Measurements from ENCODE around the gene ZNF24.

GRCh38 chr18:35337286-35337685 lies 6.9 kb downstream of the ZNF24 start:
- TF ChIP-seq, protein P1, sequence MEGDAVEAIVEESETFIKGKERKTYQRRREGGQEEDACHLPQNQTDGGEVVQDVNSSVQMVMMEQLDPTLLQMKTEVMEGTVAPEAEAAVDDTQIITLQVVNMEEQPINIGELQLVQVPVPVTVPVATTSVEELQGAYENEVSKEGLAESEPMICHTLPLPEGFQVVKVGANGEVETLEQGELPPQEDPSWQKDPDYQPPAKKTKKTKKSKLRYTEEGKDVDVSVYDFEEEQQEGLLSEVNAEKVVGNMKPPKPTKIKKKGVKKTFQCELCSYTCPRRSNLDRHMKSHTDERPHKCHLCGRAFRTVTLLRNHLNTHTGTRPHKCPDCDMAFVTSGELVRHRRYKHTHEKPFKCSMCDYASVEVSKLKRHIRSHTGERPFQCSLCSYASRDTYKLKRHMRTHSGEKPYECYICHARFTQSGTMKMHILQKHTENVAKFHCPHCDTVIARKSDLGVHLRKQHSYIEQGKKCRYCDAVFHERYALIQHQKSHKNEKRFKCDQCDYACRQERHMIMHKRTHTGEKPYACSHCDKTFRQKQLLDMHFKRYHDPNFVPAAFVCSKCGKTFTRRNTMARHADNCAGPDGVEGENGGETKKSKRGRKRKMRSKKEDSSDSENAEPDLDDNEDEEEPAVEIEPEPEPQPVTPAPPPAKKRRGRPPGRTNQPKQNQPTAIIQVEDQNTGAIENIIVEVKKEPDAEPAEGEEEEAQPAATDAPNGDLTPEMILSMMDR (IDR thresholded peaks at IDR 0.05), result no peak
- TF ChIP-seq POLR2A (IDR thresholded peaks at IDR 0.05), result no peak

All from right lobe of liver (tissue), 4 donors.